Measurements from ENCODE around the gene PLEKHO2. TPM values are rescaled to one million over a fixed set of nuclear protein-coding genes. Genes with fewer than 3 reads are reported as not detected.

Gene PLEKHO2
- polyA plus RNA-seq, 2 of the 4 experiments (the other 2 are of a cell fraction), result 2.8 to 3.9 TPM

GRCh38 chr15:64844576-64845145 is 2.9 kb downstream of the PLEKHO2 start (continued):
- no peak for TF ChIP-seq REST (IDR thresholded peaks at IDR 0.05)
- TF ChIP-seq FOSL2 (IDR thresholded peaks at IDR 0.05), result no peak
- TF ChIP-seq FOSL2 (CRISPR knock-in tag; IDR thresholded peaks at IDR 0.05), result no peak
- TF ChIP-seq ZC3H11A (IDR thresholded peaks at IDR 0.05), result no peak
- no peak for TF ChIP-seq MAZ (IDR thresholded peaks at IDR 0.05; ENCODE audit: borderline replicate concordance, low read depth, low read length)

- ChIA-PET CTCF (interaction anchor here (0.6 to 2.7 kb wide), 7 partner anchors 9 to 139 kb away, joined by 3 to 12 read pairs (median 3); no protein-coding TSS in a partner anchor), POLR2A (interaction anchor here (0.6 kb wide), 1 partner anchor 32 kb away, joined by 4 read pairs; no protein-coding TSS in a partner anchor)
- no peak overlapping the region for H3K4me3 ChIP-seq
- TF ChIP-seq HMGXB4 (CRISPR knock-in tag; IDR thresholded peaks at IDR 0.05; ENCODE audit: borderline replicate concordance) (no peak), EP300 (IDR thresholded peaks at IDR 0.05) (no peak), HOXB5 (CRISPR knock-in tag; IDR thresholded peaks at IDR 0.05) (no peak), ATOH8 (CRISPR knock-in tag; IDR thresholded peaks at IDR 0.05; ENCODE audit: low read depth) (no peak)
- 90% methylated on average over 2 of the region's 2 CpGs for WGBS (ENCODE audit: missing lambda C conversion rate)
- ATAC-seq (no peak), FAIRE-seq (no peak), DNase-seq (ENCODE audit: low read depth in 1 of 2, low spot score in 1 of 2) (no peak)
- peaks cover 13% of the 10 kb centered on the region; the same call in 2 of the 3 replicates for H3K4me1 ChIP-seq
- H3K9me3 ChIP-seq, result no peaks in the 10 kb centered on the region
- H3K4me2 ChIP-seq, result no peak overlapping the region
- no peak overlapping the region for H3K27ac ChIP-seq
These were observed 3.5 kb downstream of the PLEKHO2 start for GRCh38 chr15:64845183-64845611.

- Histone ChIP-seq H3K27ac (no peak overlapping the region), H3K9me3 (no peaks in the 10 kb centered on the region), H3K4me3 (no peak overlapping the region), H3K4me2 (no peak overlapping the region), H3K4me1 (peaks cover 13% of the 10 kb centered on the region)
- no peak for DNase-seq (ENCODE audit: low read depth in 1 of 2, low spot score in 1 of 2)
- WGBS (ENCODE audit: missing lambda C conversion rate), result 92% methylated on average over 13 of the region's 13 CpGs
- ATAC-seq, result no peak
- no peak for FAIRE-seq
- ChIA-PET POLR2A (interaction anchor here (0.6 kb wide), 1 partner anchor 31 kb away, joined by 4 read pairs; no protein-coding TSS in a partner anchor), CTCF (interaction anchor here (1.2 to 2.7 kb wide), 4 partner anchors 10 to 140 kb away, joined by 3 to 12 read pairs (median 4); no protein-coding TSS in a partner anchor)
- TF ChIP-seq JUN (IDR thresholded peaks at IDR 0.05) (no peak), POLR2AphosphoS2 (conservative IDR thresholded peaks at IDR 0.05; ENCODE audit: low read length) (no peak), RAD21 (conservative IDR thresholded peaks at IDR 0.05 in 1 of 2, IDR thresholded peaks at IDR 0.05 in 1 of 2) (no peak), ZNF302 (CRISPR knock-in tag; IDR thresholded peaks at IDR 0.05) (no peak), KDM5A (IDR thresholded peaks at IDR 0.05) (no peak), CHD4 (IDR thresholded peaks at IDR 0.05; ENCODE audit: borderline replicate concordance) (no peak), EHMT2 (IDR thresholded peaks at IDR 0.05; ENCODE audit: low read depth) (no peak), HOXB13 (CRISPR knock-in tag; IDR thresholded peaks at IDR 0.05; ENCODE audit: low read depth) (no peak), NPAS2 (CRISPR knock-in tag; IDR thresholded peaks at IDR 0.05; ENCODE audit: borderline replicate concordance) (no peak), FOXS1 (CRISPR knock-in tag; IDR thresholded peaks at IDR 0.05) (no peak), ZSCAN20 (CRISPR knock-in tag; IDR thresholded peaks at IDR 0.05) (no peak), HOXB5 (CRISPR knock-in tag; IDR thresholded peaks at IDR 0.05) (no peak), USF2 (IDR thresholded peaks at IDR 0.05) (no peak), ELK1 (IDR thresholded peaks at IDR 0.05; ENCODE audit: low read depth, low read length) (no peak), EP300 (IDR thresholded peaks at IDR 0.05) (no peak), TP53 (CRISPR knock-in tag; IDR thresholded peaks at IDR 0.05) (no peak), POLR2A (IDR thresholded peaks at IDR 0.05; ENCODE audit: low read length) (no peak)
These were observed 4.3 kb downstream of the PLEKHO2 start for GRCh38 chr15:64845831-64846595.
